Measurements from ENCODE around the gene GPR12.

- TF ChIP-seq POLR2A (IDR thresholded peaks at IDR 0.05) (no peak), CTCF (IDR thresholded peaks at IDR 0.05 in 8 of 11, conservative IDR thresholded peaks at IDR 0.05 in 3 of 11) (no peak), POLR2AphosphoS5 (IDR thresholded peaks at IDR 0.05) (no peak)
Measured at GRCh38 chr13:26722321-26722720, 38.3 kb downstream of the GPR12 start.
